ENCODE measurements around the gene BTBD9. TPM values are rescaled to one million over a fixed set of nuclear protein-coding genes. Genes with fewer than 3 reads are reported as not detected.

BTBD9 gene
- total RNA-seq, 1 donor from 2014 or later: 14.8 TPM

DNA sequence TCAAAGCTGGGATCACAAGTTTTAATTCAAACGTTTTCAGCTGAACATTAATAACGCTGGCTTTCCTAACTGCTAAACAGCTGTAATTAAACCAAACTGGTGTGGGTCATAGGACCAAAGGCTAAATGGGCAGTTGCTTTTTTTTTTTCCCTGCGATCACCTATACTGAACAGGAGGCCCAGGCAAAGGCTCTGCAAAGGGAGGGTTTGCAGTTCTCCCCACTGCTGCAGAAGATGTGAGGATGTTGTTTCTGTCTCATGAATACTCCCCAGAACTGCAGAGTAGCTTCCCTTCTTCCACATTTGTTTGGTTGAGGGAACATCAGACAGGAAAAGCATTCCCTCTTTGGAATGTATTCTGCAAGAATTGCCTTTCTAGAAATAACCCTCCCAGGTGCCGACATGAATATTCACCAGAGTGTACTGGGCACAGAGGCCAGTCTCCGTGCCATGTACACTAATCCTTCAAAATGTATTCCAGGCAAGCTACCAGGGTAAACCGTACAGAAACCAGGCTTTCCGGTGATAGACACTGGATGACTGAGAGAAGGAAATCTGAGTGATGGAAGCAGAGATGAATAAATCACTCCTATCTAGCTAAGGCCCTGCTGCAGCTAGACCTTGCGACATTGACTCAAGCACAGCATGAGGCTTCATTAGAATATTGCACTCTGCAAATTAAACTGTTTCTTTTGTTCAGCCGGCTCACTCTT, 370.1 kb downstream of the BTBD9 start:
- Mint-ChIP-seq H3K27ac (ENCODE audit: unreplicated experiment) (peak overlapping the region; percentile 50), H3K36me3 (ENCODE audit: low read depth) (no peaks in the 10 kb centered on the region), H3K4me3 (ENCODE audit: unreplicated experiment) (no peak overlapping the region), H3K9me3 (ENCODE audit: low read depth) (no peaks in the 10 kb centered on the region), H3K4me1 (ENCODE audit: low read depth) (peaks cover 36% of the 10 kb centered on the region), H3K27me3 (ENCODE audit: low read depth) (no peaks in the 10 kb centered on the region)
- TF ChIP-seq, protein P1, sequence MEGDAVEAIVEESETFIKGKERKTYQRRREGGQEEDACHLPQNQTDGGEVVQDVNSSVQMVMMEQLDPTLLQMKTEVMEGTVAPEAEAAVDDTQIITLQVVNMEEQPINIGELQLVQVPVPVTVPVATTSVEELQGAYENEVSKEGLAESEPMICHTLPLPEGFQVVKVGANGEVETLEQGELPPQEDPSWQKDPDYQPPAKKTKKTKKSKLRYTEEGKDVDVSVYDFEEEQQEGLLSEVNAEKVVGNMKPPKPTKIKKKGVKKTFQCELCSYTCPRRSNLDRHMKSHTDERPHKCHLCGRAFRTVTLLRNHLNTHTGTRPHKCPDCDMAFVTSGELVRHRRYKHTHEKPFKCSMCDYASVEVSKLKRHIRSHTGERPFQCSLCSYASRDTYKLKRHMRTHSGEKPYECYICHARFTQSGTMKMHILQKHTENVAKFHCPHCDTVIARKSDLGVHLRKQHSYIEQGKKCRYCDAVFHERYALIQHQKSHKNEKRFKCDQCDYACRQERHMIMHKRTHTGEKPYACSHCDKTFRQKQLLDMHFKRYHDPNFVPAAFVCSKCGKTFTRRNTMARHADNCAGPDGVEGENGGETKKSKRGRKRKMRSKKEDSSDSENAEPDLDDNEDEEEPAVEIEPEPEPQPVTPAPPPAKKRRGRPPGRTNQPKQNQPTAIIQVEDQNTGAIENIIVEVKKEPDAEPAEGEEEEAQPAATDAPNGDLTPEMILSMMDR (IDR thresholded peaks at IDR 0.05): no peak
- DNase-seq (ENCODE audit: low spot score): no peak

DNA sequence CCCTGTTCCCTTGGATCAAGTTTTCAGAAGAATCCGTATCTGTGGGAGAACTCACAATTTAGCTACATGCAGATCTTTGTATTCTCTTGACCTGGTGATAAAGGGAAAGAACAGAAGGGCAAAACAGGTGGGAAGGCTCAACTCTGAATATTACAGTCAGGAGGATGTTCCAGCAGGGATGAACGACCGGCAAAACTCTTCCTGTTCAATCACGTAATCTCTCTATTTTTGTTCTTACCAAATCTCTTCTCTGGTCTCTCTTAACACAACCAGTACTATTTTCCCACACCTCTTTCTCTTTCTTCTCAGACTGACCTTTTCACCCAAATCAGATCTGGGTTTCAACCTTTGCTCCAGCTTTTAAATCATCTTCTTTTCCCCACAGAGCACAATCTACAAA, 371.4 kb downstream of the BTBD9 start:
- H3K4me3 Mint-ChIP-seq (ENCODE audit: unreplicated experiment): no peak overlapping the region
- H3K27me3 Mint-ChIP-seq (ENCODE audit: low read depth): no peaks in the 10 kb centered on the region
- no peaks in the 10 kb centered on the region for H3K9me3 Mint-ChIP-seq (ENCODE audit: low read depth)
- TF ChIP-seq, protein P1 (IDR thresholded peaks at IDR 0.05): no peak
- peaks cover 49% of the 10 kb centered on the region for H3K4me1 Mint-ChIP-seq (ENCODE audit: low read depth)
- no peaks in the 10 kb centered on the region for H3K36me3 Mint-ChIP-seq (ENCODE audit: low read depth)
- no peak for DNase-seq (ENCODE audit: low spot score)
- H3K27ac Mint-ChIP-seq (ENCODE audit: unreplicated experiment): no peak overlapping the region

DNA sequence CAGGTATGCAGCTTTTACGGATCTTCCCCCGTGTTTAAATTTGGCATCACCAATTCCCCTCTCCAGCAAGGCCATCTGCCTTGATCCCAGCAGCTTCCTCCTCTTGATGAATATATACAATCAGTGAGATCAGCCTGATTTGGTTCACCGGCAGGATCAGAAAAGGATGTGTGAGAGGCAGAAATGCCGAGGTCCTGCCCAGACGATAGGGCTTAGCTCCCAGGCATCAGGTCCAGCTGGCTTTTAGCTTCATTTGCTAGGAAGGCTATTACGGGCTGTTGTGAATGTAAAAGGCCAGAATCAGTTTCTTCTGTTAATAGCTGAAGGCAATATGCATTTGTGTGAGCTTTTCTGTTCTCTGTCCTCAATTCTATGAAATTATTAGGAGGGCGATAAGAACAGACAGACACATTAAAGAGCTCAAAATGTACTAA, 372.8 kb downstream of the BTBD9 start:
- Mint-ChIP-seq H3K4me3 (ENCODE audit: unreplicated experiment) (no peak overlapping the region), H3K4me1 (ENCODE audit: low read depth) (peaks cover 63% of the 10 kb centered on the region)
- no peak for DNase-seq (ENCODE audit: low spot score)

DNA sequence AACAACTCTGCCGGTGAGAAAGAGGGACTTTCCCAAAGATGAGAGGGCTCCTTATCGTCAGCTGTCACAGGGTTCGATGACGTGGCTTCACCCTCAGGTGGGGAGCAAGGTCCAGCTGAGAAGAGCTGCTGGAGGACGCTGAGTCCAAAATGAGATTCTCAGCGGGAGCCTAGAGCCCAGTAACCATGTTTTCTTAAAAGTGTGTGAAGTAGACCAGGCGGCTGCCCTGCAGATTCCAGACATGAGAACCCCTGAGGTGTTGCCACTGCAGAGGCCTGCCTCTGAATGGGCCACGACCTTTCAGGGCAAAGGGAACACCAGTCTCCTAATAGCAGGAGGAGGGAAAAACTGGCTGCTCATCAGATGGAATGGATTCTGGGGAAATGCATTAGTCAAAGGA, 375.1 kb downstream of the BTBD9 start:
- H3K27ac Mint-ChIP-seq (ENCODE audit: unreplicated experiment): peak overlapping the region; percentile 8

More for the DNA sequence above, 372.8 kb downstream of the BTBD9 start:
- no peaks in the 10 kb centered on the region for H3K36me3 Mint-ChIP-seq (ENCODE audit: low read depth)
- TF ChIP-seq, protein P1 (IDR thresholded peaks at IDR 0.05): no peak
- H3K27me3 Mint-ChIP-seq (ENCODE audit: low read depth): no peaks in the 10 kb centered on the region
- H3K9me3 Mint-ChIP-seq (ENCODE audit: low read depth): no peaks in the 10 kb centered on the region
- H3K27ac Mint-ChIP-seq (ENCODE audit: unreplicated experiment): no peak overlapping the region

DNA sequence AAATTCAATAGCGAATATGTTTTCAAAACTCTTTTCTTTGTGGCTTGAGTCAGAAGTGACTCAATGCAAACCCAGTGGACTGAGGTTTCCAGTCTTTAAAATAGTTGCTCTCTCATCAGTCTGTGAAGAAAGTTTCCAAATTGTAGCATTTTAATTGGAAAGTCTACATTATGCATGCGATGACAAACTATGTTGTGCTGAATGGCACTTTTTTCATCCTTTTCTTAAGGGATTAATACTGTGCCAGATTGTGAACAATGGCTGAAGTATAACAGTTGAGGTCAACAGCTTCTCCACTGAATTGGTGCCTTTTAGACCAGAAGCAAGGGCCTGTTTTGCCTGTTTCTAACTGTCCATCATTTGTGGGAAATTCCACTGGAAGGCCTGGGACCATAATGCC, 377.1 kb downstream of the BTBD9 start:
- H3K4me1 Mint-ChIP-seq (ENCODE audit: low read depth): peaks cover 49% of the 10 kb centered on the region
- no peak for DNase-seq (ENCODE audit: low spot score)
- no peaks in the 10 kb centered on the region for H3K27me3 Mint-ChIP-seq (ENCODE audit: low read depth)
- TF ChIP-seq, protein P1 (IDR thresholded peaks at IDR 0.05): no peak
- peak overlapping the region; percentile 74 for H3K27ac Mint-ChIP-seq (ENCODE audit: unreplicated experiment)
- no peaks in the 10 kb centered on the region for H3K36me3 Mint-ChIP-seq (ENCODE audit: low read depth)
- no peaks in the 10 kb centered on the region for H3K9me3 Mint-ChIP-seq (ENCODE audit: low read depth)
- H3K4me3 Mint-ChIP-seq (ENCODE audit: unreplicated experiment): no peak overlapping the region

More for the DNA sequence above, 375.1 kb downstream of the BTBD9 start:
- Mint-ChIP-seq H3K27me3 (ENCODE audit: low read depth) (no peaks in the 10 kb centered on the region), H3K4me3 (ENCODE audit: unreplicated experiment) (no peak overlapping the region), H3K9me3 (ENCODE audit: low read depth) (no peaks in the 10 kb centered on the region), H3K36me3 (ENCODE audit: low read depth) (no peaks in the 10 kb centered on the region), H3K4me1 (ENCODE audit: low read depth) (peaks cover 55% of the 10 kb centered on the region)
- TF ChIP-seq, protein P1 (IDR thresholded peaks at IDR 0.05): no peak
- DNase-seq (ENCODE audit: low spot score): no peak

Data from chondrocyte (in vitro differentiated cells).